Fibroblast of villous mesenchyme (primary cell): Measurements from ENCODE around the gene DVL3. TPM values are rescaled to one million over a fixed set of nuclear protein-coding genes. Genes with fewer than 3 reads are reported as not detected.

Source experiments
- DNase-seq: peaks from one replicate; pipeline ENCODE4 v3.0.0-alpha.2; 2010; ENCODE audit warnings: low read depth
- H3K4me3 ChIP-seq: 2 replicates; pipeline ENCODE4 v1.5.1; 2011; ENCODE audit warnings: low read depth, mild to moderate bottlenecking, low read length
- CTCF ChIP-seq: IDR thresholded peaks from 2 replicates; pipeline ENCODE4 v1.5.1; 2012; ENCODE audit warnings: low read depth, mild to moderate bottlenecking, low read length; ENCODE audit not compliant: insufficient read depth
- total RNA-seq: library from RNA; depleted of rRNA; stranded (reverse); fragments of >200 nt; gene quantifications from 2 replicates; pipeline ENCODE4 v1.2.3, GENCODE V29; 2012

The DVL3 gene
- total RNA-seq, 1 donor, result 39.3 TPM

DNA sequence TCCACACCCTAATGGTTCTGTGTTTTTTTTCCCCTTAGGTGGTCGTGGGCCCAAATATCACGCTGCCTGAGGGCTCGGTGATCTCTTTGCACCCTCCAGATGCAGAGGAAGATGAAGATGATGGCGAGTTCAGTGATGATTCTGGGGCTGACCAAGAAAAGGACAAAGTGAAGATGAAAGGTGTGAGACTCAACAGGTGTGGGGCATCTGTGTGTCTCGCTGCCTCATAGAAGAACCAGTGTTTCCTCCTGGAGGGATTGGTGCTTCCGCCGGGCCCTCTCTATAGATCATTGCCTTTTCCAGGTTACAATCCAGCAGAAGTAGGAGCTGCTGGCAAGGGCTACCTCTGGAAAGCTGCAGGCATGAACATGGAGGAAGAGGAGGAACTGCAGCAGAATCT is 13.0 kb upstream of the DVL3 start:
- no peak for TF ChIP-seq CTCF
- DNase-seq, result no peak
- no peak overlapping the region for H3K4me3 ChIP-seq

DNA sequence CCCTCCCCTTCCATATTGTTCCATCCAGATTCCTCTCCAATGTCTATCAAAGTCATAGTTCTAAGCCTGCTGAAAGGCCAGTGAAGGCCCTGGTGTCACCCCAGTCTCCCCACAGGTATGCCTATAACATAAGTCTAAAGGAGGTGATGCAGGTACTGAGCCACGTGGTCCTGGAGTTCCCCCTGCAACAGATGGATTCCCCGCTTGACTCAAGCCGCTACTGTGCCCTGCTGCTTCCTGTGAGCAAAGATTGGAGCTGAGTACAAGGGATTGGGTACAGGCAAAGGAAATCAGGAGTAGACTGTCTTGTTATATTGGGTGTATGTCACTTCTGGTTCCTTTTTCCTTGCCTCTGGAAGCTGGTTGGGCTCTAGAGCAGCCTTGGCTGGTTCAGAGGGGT is 11.8 kb upstream of the DVL3 start:
- no peak overlapping the region for H3K4me3 ChIP-seq
- no peak for TF ChIP-seq CTCF
- DNase-seq, result no peak

DNA sequence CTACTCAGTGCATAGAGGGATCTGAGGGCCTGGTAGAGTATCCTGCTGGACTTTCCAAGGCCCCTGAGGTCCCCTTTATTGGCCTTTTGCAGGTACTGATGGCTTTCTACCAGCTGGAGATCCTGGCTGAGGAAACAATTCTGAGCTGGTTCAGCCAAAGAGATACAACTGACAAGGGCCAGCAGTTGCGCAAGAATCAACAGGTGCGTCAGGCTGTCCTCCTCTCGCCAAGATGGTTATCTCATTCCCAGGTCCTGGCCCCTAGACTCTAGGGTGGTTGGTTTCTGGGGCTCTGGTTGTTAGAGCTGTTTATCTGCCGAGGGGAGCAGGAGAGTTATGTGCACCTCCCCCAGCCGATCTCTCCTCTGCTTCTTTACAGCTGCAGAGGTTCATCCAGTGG is 10.7 kb upstream of the DVL3 start:
- TF ChIP-seq CTCF, result no peak
- no peak overlapping the region for H3K4me3 ChIP-seq
- DNase-seq, result no peak

DNA sequence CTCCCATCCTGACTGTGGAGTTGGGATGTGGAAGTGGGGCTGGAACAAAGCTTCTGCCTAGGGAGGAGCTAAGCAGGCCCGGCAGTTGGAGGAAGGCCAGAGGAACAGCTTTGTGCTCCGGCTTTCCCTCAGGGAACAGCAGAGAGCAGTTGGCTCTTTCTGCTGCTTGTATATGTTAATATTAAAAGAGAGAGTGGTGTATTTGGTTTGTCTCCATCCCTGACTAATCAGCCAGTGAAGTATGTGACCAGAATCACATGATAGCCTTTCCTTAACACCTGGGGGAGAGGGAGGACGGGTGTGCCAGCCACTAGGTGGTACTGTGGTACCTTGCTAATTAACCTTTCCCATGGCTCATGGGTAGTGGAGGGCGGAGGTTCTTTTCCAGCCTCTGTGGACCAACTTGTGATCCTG is 10.1 kb upstream of the DVL3 start:
- peak; percentile 52 for TF ChIP-seq CTCF
- peak; percentile 62 for DNase-seq
- no peak overlapping the region for H3K4me3 ChIP-seq

DNA sequence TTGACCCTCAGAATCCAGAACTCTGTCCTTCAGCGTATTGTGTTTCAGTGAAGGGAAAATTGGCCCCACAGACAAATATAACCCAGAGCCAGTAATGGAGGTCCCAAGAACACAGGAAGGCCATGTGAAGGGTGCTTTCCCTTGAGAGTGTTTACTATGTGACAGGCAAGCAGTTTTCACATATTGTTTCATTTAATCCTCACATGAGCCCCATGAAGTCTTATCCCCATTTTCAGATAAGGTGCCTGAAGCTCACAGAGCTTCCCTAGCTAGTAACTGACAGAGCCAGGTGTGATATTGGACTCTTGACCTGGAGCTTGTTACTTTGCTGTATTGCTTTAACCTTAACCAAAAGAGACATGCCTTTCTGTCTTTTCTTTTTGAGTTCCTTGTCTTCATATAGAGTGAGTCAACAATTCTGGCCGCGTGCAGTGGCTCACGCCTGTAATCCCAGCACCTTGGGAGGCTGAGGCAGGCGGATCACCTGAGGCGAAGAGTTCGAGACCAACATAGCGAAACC is 9.4 kb upstream of the DVL3 start:
- DNase-seq, result no peak
- no peak overlapping the region for H3K4me3 ChIP-seq
- no peak for TF ChIP-seq CTCF

GRCh38 chr3:184148076-184148475 is 7.1 kb upstream of the DVL3 start:
- TF ChIP-seq CTCF, result no peak
- H3K4me3 ChIP-seq, result no peak overlapping the region
- DNase-seq, result no peak

GRCh38 chr3:184149123-184149522 is 6.1 kb upstream of the DVL3 start:
- H3K4me3 ChIP-seq, result no peak overlapping the region
- no peak for DNase-seq
- no peak for TF ChIP-seq CTCF
